ENCODE measurements around the gene SLC35F3.
A peak's percentile ranks its signal among the peaks of the same experiment; 100 is the strongest.

SLC35F3 gene

GRCh38 chr1:234303231-234303630 is 398.8 kb downstream of the SLC35F3 start:
- no peak for TF ChIP-seq CTCF (IDR thresholded peaks at IDR 0.05)
- H3K27ac ChIP-seq = no peak overlapping the region
- H3K27me3 ChIP-seq = no peaks in the 10 kb centered on the region
- no peaks in the 10 kb centered on the region for H3K9me3 ChIP-seq
- intact Hi-C loops (cut with DNase I; ENCODE audit: low total_unique reads) = no loop called here
- no peak for DNase-seq
- no peak overlapping the region for H3K4me3 ChIP-seq
- no peaks in the 10 kb centered on the region for H3K36me3 ChIP-seq
- H3K4me1 ChIP-seq = no peaks in the 10 kb centered on the region

DNA sequence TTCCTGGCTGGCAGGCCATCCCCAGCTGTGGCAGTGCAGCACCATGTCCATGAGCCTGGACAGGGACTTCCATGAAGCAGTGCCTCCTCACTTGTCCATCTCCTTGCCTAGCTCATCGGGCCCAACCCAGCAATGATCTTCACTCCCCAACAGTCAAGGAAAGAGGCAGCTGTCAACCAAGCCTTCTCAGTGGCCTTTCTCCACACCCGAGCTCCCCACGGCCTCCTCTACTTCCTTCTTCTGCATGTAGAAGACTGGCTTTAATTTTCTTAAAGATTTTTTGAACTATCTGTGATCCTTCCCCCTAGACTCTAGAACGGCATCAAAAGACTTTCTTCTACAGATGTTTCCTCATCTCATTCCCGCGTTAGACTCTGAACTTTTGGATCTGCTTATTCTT is 403.2 kb downstream of the SLC35F3 start:
- Histone ChIP-seq H3K27ac (no peak overlapping the region), H3K9me3 (no peaks in the 10 kb centered on the region), H3K36me3 (no peaks in the 10 kb centered on the region), H3K4me1 (peaks cover 0 to 16% (median 12%) of the 10 kb centered on the region in 4 donors), H3K4me3 (no peak overlapping the region), H3K27me3 (no peaks in the 10 kb centered on the region)
- no peak for DNase-seq
- intact Hi-C loops (cut with DNase I; ENCODE audit: low total_unique reads) = no loop called here
- no peak for TF ChIP-seq CTCF (IDR thresholded peaks at IDR 0.05)

- no peaks in the 10 kb centered on the region for H3K36me3 ChIP-seq
- H3K4me3 ChIP-seq = no peak overlapping the region
- no peak overlapping the region for H3K27ac ChIP-seq
- no peak for DNase-seq
- H3K4me1 ChIP-seq = peaks cover 0 to 16% (median 12%) of the 10 kb centered on the region in 4 donors
- H3K9me3 ChIP-seq = no peaks in the 10 kb centered on the region
- no peaks in the 10 kb centered on the region for H3K27me3 ChIP-seq
- intact Hi-C loops (cut with DNase I; ENCODE audit: low total_unique reads) = no loop called here
- no peak for TF ChIP-seq CTCF (IDR thresholded peaks at IDR 0.05)
Measured at GRCh38 chr1:234309243-234309597, 404.7 kb downstream of the SLC35F3 start.

- TF ChIP-seq CTCF (IDR thresholded peaks at IDR 0.05) = peak; percentile 70 to 78
- intact Hi-C loops (cut with DNase I; ENCODE audit: low total_unique reads) = no loop called here
- no peaks in the 10 kb centered on the region for H3K27me3 ChIP-seq
- no peaks in the 10 kb centered on the region for H3K36me3 ChIP-seq
- peak overlapping the region; percentile 10 to 19 for H3K4me3 ChIP-seq
- peak overlapping the region; percentile 14 to 28 for H3K27ac ChIP-seq
- DNase-seq = peak; percentile 51 to 66
- H3K4me1 ChIP-seq = peaks cover 0 to 16% (median 12%) of the 10 kb centered on the region in 4 donors
- no peaks in the 10 kb centered on the region for H3K9me3 ChIP-seq
Measured at GRCh38 chr1:234309598-234310459, 405.4 kb downstream of the SLC35F3 start.

DNA sequence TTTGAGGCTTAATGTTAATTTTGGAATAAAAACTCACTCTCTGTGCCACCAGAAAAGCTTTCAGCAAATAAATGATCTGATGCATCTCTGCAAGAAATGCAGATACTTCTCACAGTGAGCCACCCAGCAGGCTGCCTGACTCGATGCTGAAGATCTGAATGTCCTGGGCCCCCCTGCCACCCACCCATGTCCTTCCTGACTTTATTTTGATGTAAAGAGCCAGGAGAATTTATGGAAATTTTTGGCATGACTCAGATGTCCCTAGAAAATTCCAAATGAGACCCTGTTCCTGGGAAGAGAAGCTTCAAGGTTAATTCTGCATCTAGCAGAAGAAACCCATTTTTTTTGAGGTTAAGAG is 406.0 kb downstream of the SLC35F3 start:
- intact Hi-C loops (cut with DNase I; ENCODE audit: low total_unique reads) = no loop called here
- Histone ChIP-seq H3K4me3 (peak overlapping the region in 1 of 2 donors; percentile 19), H3K27ac (peak overlapping the region in 1 of 2 donors; percentile 14), H3K4me1 (peaks cover 0 to 16% (median 12%) of the 10 kb centered on the region in 4 donors), H3K27me3 (no peaks in the 10 kb centered on the region), H3K9me3 (no peaks in the 10 kb centered on the region), H3K36me3 (no peaks in the 10 kb centered on the region)
- no peak for DNase-seq
- no peak for TF ChIP-seq CTCF (IDR thresholded peaks at IDR 0.05)
